Fibroblast of mammary gland (primary cell): Measurements from ENCODE around the gene ZNF618.
"Not testable (repeated sequence)": the region's sequence is repeated elsewhere in the genome, so short reads cannot be mapped to it uniquely, and the experiment has no call there.

Experiments
- DNase-seq: peaks from one replicate; pipeline ENCODE4 v3.0.0-alpha.2; 2010; ENCODE audit warnings: low read depth
- H3K4me3 ChIP-seq: 2 replicates; pipeline ENCODE4 v1.5.1; 2011; ENCODE audit warnings: low read depth, mild to moderate bottlenecking, low read length, moderate library complexity; ENCODE audit not compliant: control insufficient read depth
- CTCF ChIP-seq: conservative IDR thresholded peaks from 2 replicates; pipeline ENCODE4 v1.5.1; 2011; ENCODE audit warnings: low read depth, low read length, inconsistent platforms; ENCODE audit not compliant: control insufficient read depth, insufficient read depth

Gene ZNF618

GRCh38 chr9:113995401-113995800, 119.3 kb downstream of the ZNF618 start:
- TF ChIP-seq CTCF = no peak
- no peak for DNase-seq
- H3K4me3 ChIP-seq = no peak overlapping the region

GRCh38 chr9:113995963-113996362, 119.9 kb downstream of the ZNF618 start:
- H3K4me3 ChIP-seq = no peak overlapping the region
- TF ChIP-seq CTCF = no peak
- no peak for DNase-seq

GRCh38 chr9:113996531-113997001, 120.5 kb downstream of the ZNF618 start:
- no peak for TF ChIP-seq CTCF
- H3K4me3 ChIP-seq = no peak overlapping the region
- DNase-seq = no peak

- H3K4me3 ChIP-seq, DNase-seq: not testable (repeated sequence)
These were observed 121.0 kb downstream of the ZNF618 start for GRCh38 chr9:113997064-113997463.

- no peak for DNase-seq
- no peak for TF ChIP-seq CTCF
- no peak overlapping the region for H3K4me3 ChIP-seq
These were observed 121.5 kb downstream of the ZNF618 start for GRCh38 chr9:113997610-113998009.

- DNase-seq = no peak
- no peak for TF ChIP-seq CTCF
- H3K4me3 ChIP-seq = no peak overlapping the region
These were observed 122.0 kb downstream of the ZNF618 start for GRCh38 chr9:113998114-113998513.

GRCh38 chr9:113998525-113999255, 122.6 kb downstream of the ZNF618 start:
- H3K4me3 ChIP-seq = no peak overlapping the region
- peak; percentile 37 for TF ChIP-seq CTCF
- peak; percentile 25 for DNase-seq
